A549 treated with GW870086 at 1 μM for 4 hours (cell line): ENCODE results near the gene GJD3. TPM values are rescaled to one million over a fixed set of nuclear protein-coding genes. Genes with fewer than 3 reads are reported as not detected.

Experiments used
- total RNA-seq: library from RNA; stranded (reverse); fragments of 200-300 nt; extraction: Qiagen RNA extraction; gene quantifications from 5 replicates; pipeline ENCODE4 v1.2.3, GENCODE V29; 2022; ENCODE audit warnings: low read depth

The GJD3 gene, protein sequence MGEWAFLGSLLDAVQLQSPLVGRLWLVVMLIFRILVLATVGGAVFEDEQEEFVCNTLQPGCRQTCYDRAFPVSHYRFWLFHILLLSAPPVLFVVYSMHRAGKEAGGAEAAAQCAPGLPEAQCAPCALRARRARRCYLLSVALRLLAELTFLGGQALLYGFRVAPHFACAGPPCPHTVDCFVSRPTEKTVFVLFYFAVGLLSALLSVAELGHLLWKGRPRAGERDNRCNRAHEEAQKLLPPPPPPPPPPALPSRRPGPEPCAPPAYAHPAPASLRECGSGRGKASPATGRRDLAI
- total RNA-seq: 0.57 to 1.1 TPM (median 0.96 TPM) in 5 replicates

DNA sequence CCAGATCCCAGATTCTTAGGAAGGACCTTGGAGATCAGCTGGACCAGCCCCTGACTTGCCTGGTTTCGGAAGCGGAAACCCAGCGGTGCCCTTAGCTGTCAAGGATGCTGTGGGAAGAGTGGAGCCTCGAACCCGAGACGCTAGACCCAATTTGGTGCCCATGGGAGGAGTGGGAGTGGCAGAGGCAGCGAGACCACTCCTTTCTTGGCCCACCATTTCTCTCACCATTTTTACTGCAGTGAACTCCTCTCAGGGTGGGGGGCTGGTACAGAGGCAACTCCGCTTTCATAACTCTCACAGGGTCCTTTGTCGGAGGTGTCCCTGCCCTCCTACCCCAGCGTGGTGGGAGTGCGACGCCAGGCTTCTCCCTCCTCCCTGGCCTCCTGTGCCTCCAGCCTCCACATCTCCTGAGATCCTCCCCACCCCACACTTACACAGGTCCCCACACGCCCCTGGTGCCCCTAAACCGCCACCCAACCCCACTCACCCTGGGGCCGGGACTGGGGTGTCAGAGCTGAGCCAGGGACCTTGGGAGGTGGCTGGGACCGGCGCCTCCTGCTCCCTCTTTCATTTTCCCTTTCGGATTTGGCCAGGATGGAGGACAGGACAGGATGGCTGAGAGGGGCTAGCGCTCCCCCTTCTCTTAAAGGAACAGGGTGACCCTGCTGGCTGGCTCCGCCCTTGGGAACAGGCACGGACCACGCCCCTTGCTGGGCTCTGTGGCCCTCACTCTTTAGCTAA is at the start of gene GJD3:
GJD3 (minus strand) TSS at position 617 of the 741 bp plus-strand sequence. CDS start 922 bp downstream, outside the sequence.

Other genes starting within 250 kb of the GJD3 start
- 53.1 to 64.7 TPM (median 63.2 TPM) in 5 replicates for gene MSL1, start 242.8 kb downstream of the GJD3 start, total RNA-seq
- gene CASC3, start 224.2 kb downstream of the GJD3 start, total RNA-seq: 42.3 to 46.0 TPM (median 44.3 TPM) in 5 replicates
- gene RAPGEFL1, start 187.3 kb downstream of the GJD3 start, total RNA-seq: 2.4 to 3.4 TPM (median 2.7 TPM) in 5 replicates
- 18.7 to 22.2 TPM (median 20.2 TPM) in 5 replicates for gene WIPF2, start 145.4 kb downstream of the GJD3 start, total RNA-seq
- 50.0 to 54.4 TPM (median 52.5 TPM) in 5 replicates for gene CDC6, start 76.9 kb downstream of the GJD3 start, total RNA-seq
- 37.5 to 48.7 TPM (median 40.9 TPM) in 5 replicates for gene RARA, start 55.6 kb downstream of the GJD3 start, total RNA-seq
- 178 to 251 TPM (median 211 TPM) in 5 replicates for gene TOP2A, start 53.2 kb upstream of the GJD3 start, total RNA-seq
- 2,204 to 2,821 TPM (median 2,655 TPM) in 5 replicates for gene IGFBP4, start 78.7 kb upstream of the GJD3 start, total RNA-seq
- 186 to 238 TPM (median 217 TPM) in 5 replicates for gene TNS4, start 136.9 kb upstream of the GJD3 start, total RNA-seq
- gene CCR7, start 200.7 kb upstream of the GJD3 start, total RNA-seq: 0.74 to 1.1 TPM (median 0.94 TPM) in 5 replicates